ENCODE data around the gene SH3RF1.

Gene SH3RF1

GRCh38 chr4:169226565-169226964 lies 44.2 kb downstream of the SH3RF1 start:
- no peak overlapping the region for H3K4me3 ChIP-seq (ENCODE audit: low read depth, low read length)

GRCh38 chr4:169225812-169226211 lies 44.9 kb downstream of the SH3RF1 start:
- H3K4ac ChIP-seq (ENCODE audit: low read depth, low read length), result no peak overlapping the region
- peak overlapping the region; percentile 63 for H2BK120ac ChIP-seq (ENCODE audit: insufficient read depth, low read length, poor library complexity)
- DNase-seq, result no peak
- H2BK12ac ChIP-seq (ENCODE audit: low read length), result no peak overlapping the region
- no peak overlapping the region for H3K4me3 ChIP-seq (ENCODE audit: low read depth, low read length)
- WGBS (ENCODE audit: extremely low coverage, insufficient coverage, insufficient read length), result no CpG with 5 or more reads among the region's 2 CpGs
- peaks cover 2 to 3% of the 10 kb centered on the region in 2 experiments for H3K36me3 ChIP-seq (ENCODE audit: control insufficient read depth in 1 of 2, insufficient read depth in 2 of 2, low read length in 2 of 2)
- peaks cover 16 to 20% of the 10 kb centered on the region in 2 experiments for H3K4me1 ChIP-seq (ENCODE audit: control insufficient read depth in 1 of 2, insufficient read depth in 2 of 2, low read length in 2 of 2)
- no peaks in the 10 kb centered on the region for H3K27me3 ChIP-seq (ENCODE audit: insufficient read depth, low read length)
- no peaks in the 10 kb centered on the region for H3K9me3 ChIP-seq (ENCODE audit: insufficient read depth, low read depth, low read length)
- H3K23ac ChIP-seq (ENCODE audit: low read length), result no peak overlapping the region
- peak overlapping the region; percentile 30 for H3K4me2 ChIP-seq (ENCODE audit: low read length)
- H3K79me1 ChIP-seq (ENCODE audit: low read length), result peaks cover 20% of the 10 kb centered on the region
- H3K27ac ChIP-seq (ENCODE audit: low read depth, low read length), result peak overlapping the region; percentile 79
- no peak overlapping the region for H2BK5ac ChIP-seq (ENCODE audit: low read depth, low read length, poor library complexity)
- peak overlapping the region; percentile 58 for H4K91ac ChIP-seq (ENCODE audit: low read depth, low read length)
- H3K79me2 ChIP-seq (ENCODE audit: control insufficient read depth, insufficient read depth, low read length, poor library complexity), result peaks cover 14% of the 10 kb centered on the region
- no peak overlapping the region for H3K9ac ChIP-seq (ENCODE audit: low read length)
- H3K14ac ChIP-seq (ENCODE audit: low read length), result no peak overlapping the region
- H2AK5ac ChIP-seq (ENCODE audit: low read length), result no peak overlapping the region
- peak overlapping the region; percentile 66 for H4K8ac ChIP-seq (ENCODE audit: low read depth, low read length)
- H2AFZ ChIP-seq (ENCODE audit: insufficient read depth, low read length, poor library complexity), result no peak overlapping the region
- H4K12ac ChIP-seq (ENCODE audit: low read depth, low read length), result no peak overlapping the region
- H3K18ac ChIP-seq (ENCODE audit: low read length), result no peak overlapping the region

More at GRCh38 chr4:169226565-169226964, 44.2 kb downstream of the SH3RF1 start:
- no peak overlapping the region for H3K4me2 ChIP-seq (ENCODE audit: low read length)
- peak overlapping the region; percentile 66 for H2BK5ac ChIP-seq (ENCODE audit: low read depth, low read length, poor library complexity)
- no peak overlapping the region for H3K4ac ChIP-seq (ENCODE audit: low read depth, low read length)
- no peak overlapping the region for H4K12ac ChIP-seq (ENCODE audit: low read depth, low read length)
- peak overlapping the region; percentile 51 for H4K91ac ChIP-seq (ENCODE audit: low read depth, low read length)
- no peak overlapping the region for H2BK12ac ChIP-seq (ENCODE audit: low read length)
- no peaks in the 10 kb centered on the region for H3K27me3 ChIP-seq (ENCODE audit: insufficient read depth, low read length)
- H3K9ac ChIP-seq (ENCODE audit: low read length), result no peak overlapping the region
- H3K18ac ChIP-seq (ENCODE audit: low read length), result no peak overlapping the region
- peaks cover 16 to 23% of the 10 kb centered on the region in 2 experiments for H3K4me1 ChIP-seq (ENCODE audit: control insufficient read depth in 1 of 2, insufficient read depth in 2 of 2, low read length in 2 of 2)
- no peak overlapping the region for H2AFZ ChIP-seq (ENCODE audit: insufficient read depth, low read length, poor library complexity)
- H3K14ac ChIP-seq (ENCODE audit: low read length), result peak overlapping the region; percentile 53
- peak overlapping the region; percentile 16 for H3K27ac ChIP-seq (ENCODE audit: low read depth, low read length)
- DNase-seq, result no peak
- H2BK120ac ChIP-seq (ENCODE audit: insufficient read depth, low read length, poor library complexity), result peak overlapping the region; percentile 85
- no peak overlapping the region for H3K23ac ChIP-seq (ENCODE audit: low read length)
- H3K79me2 ChIP-seq (ENCODE audit: control insufficient read depth, insufficient read depth, low read length, poor library complexity), result peaks cover 14% of the 10 kb centered on the region
- no peaks in the 10 kb centered on the region for H3K9me3 ChIP-seq (ENCODE audit: insufficient read depth, low read depth, low read length)
- no peak overlapping the region for H2AK5ac ChIP-seq (ENCODE audit: low read length)
- peaks cover 20% of the 10 kb centered on the region for H3K79me1 ChIP-seq (ENCODE audit: low read length)
- H4K8ac ChIP-seq (ENCODE audit: low read depth, low read length), result no peak overlapping the region
- peaks cover 2 to 3% of the 10 kb centered on the region in 2 experiments for H3K36me3 ChIP-seq (ENCODE audit: control insufficient read depth in 1 of 2, insufficient read depth in 2 of 2, low read length in 2 of 2)

DNA sequence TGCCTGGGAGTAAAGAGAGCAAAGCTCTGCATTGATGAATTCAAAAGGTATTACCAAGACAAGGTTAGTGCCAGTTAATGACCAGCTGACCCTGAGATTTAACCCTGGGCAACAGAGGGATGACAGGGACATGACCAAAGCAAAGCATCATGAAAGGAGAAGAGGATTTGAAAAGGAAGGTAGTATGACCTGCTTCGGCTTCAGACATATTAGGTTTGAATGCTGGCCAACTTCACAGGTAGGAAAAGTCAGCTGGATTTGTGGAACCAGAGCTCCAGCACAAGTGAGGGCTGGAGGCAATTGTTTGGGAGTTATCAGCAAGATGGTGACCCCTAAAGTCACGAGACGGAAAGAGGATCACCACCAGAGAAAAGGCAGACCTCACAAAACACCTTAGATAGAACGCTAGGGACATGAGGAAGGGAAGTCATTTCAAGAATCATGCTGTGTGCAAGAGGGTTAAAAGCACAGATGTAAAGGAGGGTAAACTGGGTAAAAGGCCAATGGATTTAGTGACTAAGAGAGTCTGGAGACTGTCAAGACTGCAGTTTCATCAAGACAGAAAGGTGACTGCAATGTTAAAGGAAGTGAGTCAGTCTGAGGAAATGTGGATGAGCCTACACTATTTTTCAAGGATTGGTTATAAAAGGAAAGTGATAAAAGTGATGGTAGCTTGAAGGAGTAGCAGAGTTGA lies 45.6 kb downstream of the SH3RF1 start:
- DNase-seq, result peak; percentile 38 to 68
- H3K4ac ChIP-seq (ENCODE audit: low read depth, low read length), result peak overlapping the region; percentile 3
- peak overlapping the region; percentile 93 for H2BK120ac ChIP-seq (ENCODE audit: insufficient read depth, low read length, poor library complexity)
- H3K27me3 ChIP-seq (ENCODE audit: insufficient read depth, low read length), result no peaks in the 10 kb centered on the region
- H3K9me3 ChIP-seq (ENCODE audit: insufficient read depth, low read depth, low read length), result no peaks in the 10 kb centered on the region
- peak overlapping the region; percentile 17 for H3K14ac ChIP-seq (ENCODE audit: low read length)
- H2AFZ ChIP-seq (ENCODE audit: insufficient read depth, low read length, poor library complexity), result no peak overlapping the region
- H3K4me1 ChIP-seq (ENCODE audit: control insufficient read depth in 1 of 2, insufficient read depth in 2 of 2, low read length in 2 of 2), result peaks cover 16 to 20% of the 10 kb centered on the region in 2 experiments
- WGBS (ENCODE audit: extremely low coverage, insufficient coverage, insufficient read length), result no CpG with 5 or more reads among the region's 4 CpGs
- peak overlapping the region; percentile 96 for H4K91ac ChIP-seq (ENCODE audit: low read depth, low read length)
- peak overlapping the region; percentile 53 for H3K4me2 ChIP-seq (ENCODE audit: low read length)
- H2BK5ac ChIP-seq (ENCODE audit: low read depth, low read length, poor library complexity), result peak overlapping the region; percentile 95
- H3K18ac ChIP-seq (ENCODE audit: low read length), result peak overlapping the region; percentile 5
- no peak overlapping the region for H3K4me3 ChIP-seq (ENCODE audit: low read depth, low read length)
- peaks cover 20% of the 10 kb centered on the region for H3K79me1 ChIP-seq (ENCODE audit: low read length)
- peaks cover 14% of the 10 kb centered on the region for H3K79me2 ChIP-seq (ENCODE audit: control insufficient read depth, insufficient read depth, low read length, poor library complexity)
- no peak overlapping the region for H3K23ac ChIP-seq (ENCODE audit: low read length)
- H2AK5ac ChIP-seq (ENCODE audit: low read length), result peak overlapping the region; percentile 81
- H4K12ac ChIP-seq (ENCODE audit: low read depth, low read length), result no peak overlapping the region
- H2BK12ac ChIP-seq (ENCODE audit: low read length), result peak overlapping the region; percentile 68
- peaks cover 2 to 3% of the 10 kb centered on the region in 2 experiments for H3K36me3 ChIP-seq (ENCODE audit: control insufficient read depth in 1 of 2, insufficient read depth in 2 of 2, low read length in 2 of 2)
- H3K9ac ChIP-seq (ENCODE audit: low read length), result no peak overlapping the region
- H4K8ac ChIP-seq (ENCODE audit: low read depth, low read length), result peak overlapping the region; percentile 51
- H3K27ac ChIP-seq (ENCODE audit: low read depth, low read length), result peak overlapping the region; percentile 96

- Histone ChIP-seq H4K91ac (ENCODE audit: low read depth, low read length) (no peak overlapping the region), H4K8ac (ENCODE audit: low read depth, low read length) (peak overlapping the region; percentile 9), H3K14ac (ENCODE audit: low read length) (no peak overlapping the region), H3K27me3 (ENCODE audit: insufficient read depth, low read length) (no peaks in the 10 kb centered on the region), H2AFZ (ENCODE audit: insufficient read depth, low read length, poor library complexity) (no peak overlapping the region), H2BK5ac (ENCODE audit: low read depth, low read length, poor library complexity) (no peak overlapping the region), H4K12ac (ENCODE audit: low read depth, low read length) (no peak overlapping the region), H3K4me1 (ENCODE audit: control insufficient read depth in 1 of 2, insufficient read depth in 2 of 2, low read length in 2 of 2) (peaks cover 13 to 17% of the 10 kb centered on the region in 2 experiments), H3K36me3 (ENCODE audit: control insufficient read depth in 1 of 2, insufficient read depth in 2 of 2, low read length in 2 of 2) (peaks cover 0 to 3% of the 10 kb centered on the region in 2 experiments), H3K4me2 (ENCODE audit: low read length) (no peak overlapping the region), H3K9me3 (ENCODE audit: insufficient read depth, low read depth, low read length) (no peaks in the 10 kb centered on the region), H2BK120ac (ENCODE audit: insufficient read depth, low read length, poor library complexity) (no peak overlapping the region), H3K9ac (ENCODE audit: low read length) (no peak overlapping the region), H3K79me2 (ENCODE audit: control insufficient read depth, insufficient read depth, low read length, poor library complexity) (peaks cover 12% of the 10 kb centered on the region), H2BK12ac (ENCODE audit: low read length) (peak overlapping the region; percentile 23), H3K79me1 (ENCODE audit: low read length) (peaks cover 18% of the 10 kb centered on the region), H2AK5ac (ENCODE audit: low read length) (peak overlapping the region; percentile 30), H3K4me3 (ENCODE audit: low read depth, low read length) (no peak overlapping the region), H3K27ac (ENCODE audit: low read depth, low read length) (no peak overlapping the region), H3K18ac (ENCODE audit: low read length) (peak overlapping the region; percentile 68), H3K4ac (ENCODE audit: low read depth, low read length) (peak overlapping the region; percentile 13), H3K23ac (ENCODE audit: low read length) (no peak overlapping the region)
- WGBS (ENCODE audit: extremely low coverage, insufficient coverage, insufficient read length), result no CpG with 5 or more reads among the region's 6 CpGs
- no peak for DNase-seq
Observed at GRCh38 chr4:169222761-169223160, 48.0 kb downstream of the SH3RF1 start.

Measured in trophoblast cell (in vitro differentiated cells and primary cell).